LNCAP (cell line): ENCODE data around the gene CLBA1.

Source experiments
- TF ChIP-seq, protein P1 (sequence below): fragments of 450-650 bp; IDR thresholded peaks from 2 replicates; pipeline ENCODE4 v1.5.1; 2017; ENCODE audit warnings: mild to moderate bottlenecking

Gene CLBA1

DNA sequence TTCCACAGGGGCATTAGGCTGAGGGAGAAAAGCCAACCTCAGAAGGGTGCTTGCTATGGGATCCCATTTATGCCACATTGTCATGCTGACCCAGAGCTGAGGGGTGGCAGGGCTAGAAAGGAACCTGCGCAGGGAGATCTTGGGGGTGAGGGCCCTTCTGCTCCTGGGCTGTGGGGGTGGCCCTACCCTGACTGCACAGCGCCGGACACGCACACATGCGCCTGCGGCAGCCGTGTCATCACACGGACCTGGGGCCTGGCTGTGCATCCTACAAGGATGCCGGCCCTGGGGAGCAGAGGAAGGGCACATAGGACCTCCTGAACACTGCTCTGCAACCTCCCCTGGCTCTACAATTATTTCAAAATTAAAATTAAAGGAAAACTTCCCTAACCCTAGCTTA is 28.4 kb downstream of the CLBA1 start:
- TF ChIP-seq, protein P1, sequence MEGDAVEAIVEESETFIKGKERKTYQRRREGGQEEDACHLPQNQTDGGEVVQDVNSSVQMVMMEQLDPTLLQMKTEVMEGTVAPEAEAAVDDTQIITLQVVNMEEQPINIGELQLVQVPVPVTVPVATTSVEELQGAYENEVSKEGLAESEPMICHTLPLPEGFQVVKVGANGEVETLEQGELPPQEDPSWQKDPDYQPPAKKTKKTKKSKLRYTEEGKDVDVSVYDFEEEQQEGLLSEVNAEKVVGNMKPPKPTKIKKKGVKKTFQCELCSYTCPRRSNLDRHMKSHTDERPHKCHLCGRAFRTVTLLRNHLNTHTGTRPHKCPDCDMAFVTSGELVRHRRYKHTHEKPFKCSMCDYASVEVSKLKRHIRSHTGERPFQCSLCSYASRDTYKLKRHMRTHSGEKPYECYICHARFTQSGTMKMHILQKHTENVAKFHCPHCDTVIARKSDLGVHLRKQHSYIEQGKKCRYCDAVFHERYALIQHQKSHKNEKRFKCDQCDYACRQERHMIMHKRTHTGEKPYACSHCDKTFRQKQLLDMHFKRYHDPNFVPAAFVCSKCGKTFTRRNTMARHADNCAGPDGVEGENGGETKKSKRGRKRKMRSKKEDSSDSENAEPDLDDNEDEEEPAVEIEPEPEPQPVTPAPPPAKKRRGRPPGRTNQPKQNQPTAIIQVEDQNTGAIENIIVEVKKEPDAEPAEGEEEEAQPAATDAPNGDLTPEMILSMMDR: no peak

- TF ChIP-seq, protein P1: no peak
These were observed 29.0 kb downstream of the CLBA1 start for GRCh38 chr14:105014631-105015030.

GRCh38 chr14:105015242-105015641 is 29.7 kb downstream of the CLBA1 start:
- TF ChIP-seq, protein P1: no peak

DNA sequence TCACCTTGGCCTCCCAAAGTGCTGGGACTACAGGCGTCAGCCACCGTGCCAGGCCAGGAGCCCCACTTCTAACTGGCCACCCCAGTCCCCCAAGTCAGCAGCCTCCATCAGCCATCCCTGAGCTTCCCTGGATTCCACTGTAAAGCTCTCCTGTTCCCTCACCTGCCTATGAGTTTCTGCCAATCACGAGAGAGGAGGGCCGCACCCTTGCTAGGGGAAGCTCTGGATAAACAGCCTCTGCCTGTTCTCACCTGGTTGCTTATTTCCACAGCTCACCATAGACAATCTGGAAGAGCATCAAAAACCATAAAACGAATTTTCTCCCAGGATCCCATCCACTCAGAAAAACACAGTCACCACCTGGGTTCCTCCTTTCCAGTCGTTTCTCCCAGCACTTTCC is 30.3 kb downstream of the CLBA1 start:
- TF ChIP-seq, protein P1: no peak

GRCh38 chr14:105018414-105018813 is 32.8 kb downstream of the CLBA1 start:
- TF ChIP-seq, protein P1: no peak

GRCh38 chr14:105019861-105020814 is 34.5 kb downstream of the CLBA1 start:
- TF ChIP-seq, protein P1: no peak; the same call in 1 of the 2 replicates

DNA sequence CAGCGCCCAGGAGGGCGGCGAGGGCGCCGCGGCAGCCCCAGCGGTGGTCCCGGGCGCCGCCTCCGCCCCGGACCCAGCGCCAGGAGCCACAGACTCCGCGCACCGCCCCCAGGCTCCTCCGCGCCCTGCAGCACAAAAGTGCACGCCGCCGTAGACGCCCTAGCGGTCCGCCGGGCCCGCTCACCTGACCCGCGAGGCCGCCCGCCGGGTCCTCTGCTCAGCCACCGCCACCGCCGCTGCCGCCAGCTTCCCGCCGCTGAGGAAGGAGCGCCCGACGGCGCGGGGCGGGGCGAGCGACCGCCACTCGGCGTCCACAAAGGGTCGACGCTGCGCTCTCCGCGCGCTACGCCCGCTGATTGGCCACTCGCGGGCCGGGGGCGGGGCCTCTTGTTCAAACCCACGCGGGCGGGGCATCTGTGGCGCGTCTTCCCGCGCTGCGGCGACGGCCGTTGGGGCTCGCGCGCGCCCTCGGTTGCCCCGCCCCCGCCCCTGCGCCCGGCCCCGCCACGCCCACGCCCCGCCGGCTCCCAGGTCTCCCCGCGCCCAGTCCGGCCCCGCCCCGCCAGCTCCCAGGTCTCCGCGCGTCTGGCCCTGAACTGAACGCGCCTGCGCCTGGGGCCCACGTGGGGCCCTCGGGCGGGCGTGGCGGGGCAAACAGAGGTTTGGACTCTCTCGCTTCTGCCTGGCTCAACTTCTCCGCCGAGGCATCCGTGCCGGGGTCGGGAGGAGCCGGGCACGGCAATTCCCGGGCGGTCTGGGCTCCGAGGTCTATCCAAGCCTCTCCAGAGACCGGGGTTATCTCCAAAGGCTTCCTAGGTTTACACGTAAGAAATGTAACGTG is 35.4 kb downstream of the CLBA1 start, which contains the start of gene CDCA4:
TSS of gene CDCA4 (minus strand) at position 269 of the 841 bp plus-strand sequence. CDS start 9,154 bp downstream, outside the sequence.
- TF ChIP-seq, protein P1: no peak
